Panc1 (cell line): ENCODE data around the gene SCFD1. TPM values are rescaled to one million over a fixed set of nuclear protein-coding genes. Genes with fewer than 3 reads are reported as not detected.

Source experiments
- ATAC-seq: fragments of 200-7000 bp; cut with Tn5 transposase; 2 replicates; pipeline ENCODE4 v1.9.1; 2020; ENCODE audit warnings: mild to moderate bottlenecking, moderate library complexity
- BruUV-seq: library from RNA; stranded (reverse); fragments of 400-500 nt; replicated peaks from 2 replicates; lab custom pipeline; 2021; lab: Mats Ljungman, UMichigan
- CTCF ChIA-PET: fragments of 300-600 bp; sonication (Branson Sonifier 250); formaldehyde crosslinking; loops from one replicate; lab custom pipeline; 2022; ENCODE audit warnings: antibody characterized with exemption; lab: Charles Lee
- POLR2A ChIA-PET: fragments of 300-600 bp; sonication (Branson Sonifier 250); formaldehyde crosslinking; loops from one replicate; lab custom pipeline; 2022; ENCODE audit warnings: antibody characterized with exemption; lab: Charles Lee
- DNase-seq: peaks from one replicate; pipeline ENCODE4 v3.0.0-alpha.2; 2010; ENCODE audit warnings: low read depth, low spot score
- H3K27ac ChIP-seq: 2 replicates; pipeline ENCODE4 v1.5.1; 2011; ENCODE audit warnings: mild to moderate bottlenecking, low read length, inconsistent platforms
- H3K27me3 ChIP-seq: fragments of 200-500 bp; sonication (Bioruptor generic); 2 replicates; pipeline ENCODE4 v1.6.0; 2014; ENCODE audit warnings: low read length, inconsistent platforms; ENCODE audit not compliant: control insufficient read depth, insufficient read depth
- H3K36me3 ChIP-seq: fragments of 200-500 bp; sonication (Bioruptor generic); 2 replicates; pipeline ENCODE4 v1.5.1; 2014; ENCODE audit warnings: inconsistent platforms, mild to moderate bottlenecking, low read length, moderate library complexity; ENCODE audit not compliant: control insufficient read depth, insufficient read depth
- H3K4me1 ChIP-seq: 2 replicates; pipeline ENCODE4 v1.5.1; 2011; ENCODE audit warnings: inconsistent platforms, mild to moderate bottlenecking, low read length, moderate library complexity; ENCODE audit not compliant: control insufficient read depth, insufficient read depth
- H3K4me3 ChIP-seq, 2 experiments: 2 replicates each; pipeline ENCODE4 v1.5.1; 2011 to 2012; ENCODE audit warnings: low read depth in 2 of 2, low read length in 2 of 2, mild to moderate bottlenecking in 2 of 2, inconsistent platforms in 1 of 2, moderate library complexity in 1 of 2
- H3K9me3 ChIP-seq: fragments of 200-500 bp; sonication (Bioruptor generic); 2 replicates; pipeline ENCODE4 v1.5.1; 2014; ENCODE audit warnings: low read depth, mild to moderate bottlenecking, inconsistent platforms, low read length, moderate library complexity; ENCODE audit not compliant: control insufficient read depth, insufficient read depth
- POLR2AphosphoS5 ChIP-seq: IDR thresholded peaks from 2 replicates; pipeline ENCODE4 v1.6.1; 2012; ENCODE audit warnings: mild to moderate bottlenecking, low read depth, low read length, moderate library complexity
- SIN3A ChIP-seq: IDR thresholded peaks from 2 replicates; pipeline ENCODE4 v1.6.1; 2012; ENCODE audit warnings: low read depth, mild to moderate bottlenecking, low read length, moderate library complexity, borderline replicate concordance; ENCODE audit not compliant: insufficient read depth
- in situ Hi-C: cut with HindIII; loops from 2 replicates; pipeline ENCODE4 v1.10.0; 2016; ENCODE audit warnings: low sequenced_read_pairs, low pct_unique_long_range_greater_than_20kb
- intact Hi-C: fragments of 100-400 bp; cut with micrococcal nuclease; formaldehyde crosslinking; loops from one replicate; pipeline ENCODE4 v1.10.0; 2022; ENCODE audit not compliant: unreplicated experiment
- total RNA-seq: library from RNA; stranded (reverse); gene quantifications from one replicate; pipeline ENCODE4 v1.2.1, GENCODE V29; 2021; ENCODE audit not compliant: unreplicated experiment
- TF ChIP-seq, protein P1 (sequence below): fragments of 450-650 bp; IDR thresholded peaks from 2 replicates; pipeline ENCODE4 v1.5.1; 2017; ENCODE audit warnings: mild to moderate bottlenecking
- TF ChIP-seq, protein P2 (sequence below), 2 experiments: IDR thresholded peaks; 2 replicates each; pipeline ENCODE4 v1.6.1; 2011 to 2012; ENCODE audit warnings: low read depth in 2 of 2, control low read depth in 1 of 2, low read length in 1 of 2, mild to moderate bottlenecking in 1 of 2, moderate library complexity in 1 of 2; ENCODE audit not compliant: insufficient read depth in 1 of 2

SCFD1 gene
- total RNA-seq, 1 experiment from 2014 or later = 43.8 TPM

DNA sequence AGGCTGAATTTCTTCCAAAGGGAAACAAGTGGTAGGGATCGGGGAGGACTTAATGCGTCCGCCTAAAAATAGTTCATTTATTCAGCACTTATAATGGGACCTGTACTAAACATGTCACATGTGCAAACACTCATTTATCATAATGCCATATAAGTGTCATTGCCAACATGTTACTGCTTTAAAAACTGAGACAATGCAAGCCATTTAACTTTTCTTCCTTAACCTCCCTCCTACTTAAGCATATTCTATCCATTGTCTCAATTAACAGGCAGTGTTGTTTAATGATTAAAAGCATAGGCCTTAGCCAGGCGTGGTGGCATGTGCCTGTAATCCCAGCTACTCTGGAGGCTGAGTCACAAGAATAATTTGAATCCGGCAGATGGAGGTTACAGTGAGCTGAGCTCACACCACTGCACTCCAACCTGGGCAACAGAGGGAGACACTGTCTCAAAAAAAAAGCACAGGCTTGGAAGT is 13.5 kb upstream of the SCFD1 start:
- no peak for ATAC-seq

DNA sequence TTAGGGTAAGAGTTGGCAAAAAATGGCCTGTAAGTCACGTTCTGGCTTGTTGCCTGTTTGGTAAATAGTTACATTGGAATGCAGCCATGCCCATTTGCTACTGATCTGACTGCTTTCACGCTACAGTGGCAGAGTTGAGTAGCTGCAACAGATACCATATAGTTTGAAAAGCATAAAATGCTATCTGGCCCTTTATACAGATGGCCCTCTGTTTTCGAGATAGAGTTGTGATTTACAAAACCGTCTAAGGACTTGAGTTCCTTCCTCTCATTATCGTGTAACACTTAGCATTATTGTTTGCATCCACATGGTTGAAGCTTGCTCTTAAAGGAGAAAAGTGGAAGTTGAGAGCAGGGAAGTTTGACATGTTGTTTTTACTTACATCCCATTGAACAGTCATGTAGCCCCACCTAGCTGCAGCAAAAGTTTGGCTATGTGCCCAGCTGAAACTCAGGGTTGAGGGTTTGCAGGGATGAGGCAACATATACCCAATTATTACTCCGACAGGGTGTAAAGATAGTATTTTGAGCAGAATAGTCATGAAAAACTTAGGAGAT is 11.3 kb upstream of the SCFD1 start:
- BruUV-seq = no TSS peak
- Histone ChIP-seq H3K27ac (no peak overlapping the region), H3K9me3 (no peaks in the 10 kb centered on the region), H3K36me3 (peaks cover 19% of the 10 kb centered on the region), H3K27me3 (no peaks in the 10 kb centered on the region), H3K4me3 (no peak overlapping the region), H3K4me1 (no peaks in the 10 kb centered on the region)
- DNase-seq = no peak
- TF ChIP-seq, protein P1, sequence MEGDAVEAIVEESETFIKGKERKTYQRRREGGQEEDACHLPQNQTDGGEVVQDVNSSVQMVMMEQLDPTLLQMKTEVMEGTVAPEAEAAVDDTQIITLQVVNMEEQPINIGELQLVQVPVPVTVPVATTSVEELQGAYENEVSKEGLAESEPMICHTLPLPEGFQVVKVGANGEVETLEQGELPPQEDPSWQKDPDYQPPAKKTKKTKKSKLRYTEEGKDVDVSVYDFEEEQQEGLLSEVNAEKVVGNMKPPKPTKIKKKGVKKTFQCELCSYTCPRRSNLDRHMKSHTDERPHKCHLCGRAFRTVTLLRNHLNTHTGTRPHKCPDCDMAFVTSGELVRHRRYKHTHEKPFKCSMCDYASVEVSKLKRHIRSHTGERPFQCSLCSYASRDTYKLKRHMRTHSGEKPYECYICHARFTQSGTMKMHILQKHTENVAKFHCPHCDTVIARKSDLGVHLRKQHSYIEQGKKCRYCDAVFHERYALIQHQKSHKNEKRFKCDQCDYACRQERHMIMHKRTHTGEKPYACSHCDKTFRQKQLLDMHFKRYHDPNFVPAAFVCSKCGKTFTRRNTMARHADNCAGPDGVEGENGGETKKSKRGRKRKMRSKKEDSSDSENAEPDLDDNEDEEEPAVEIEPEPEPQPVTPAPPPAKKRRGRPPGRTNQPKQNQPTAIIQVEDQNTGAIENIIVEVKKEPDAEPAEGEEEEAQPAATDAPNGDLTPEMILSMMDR = peak; percentile 18; the same call in 1 of the 2 replicates
- TF ChIP-seq, protein P2, sequence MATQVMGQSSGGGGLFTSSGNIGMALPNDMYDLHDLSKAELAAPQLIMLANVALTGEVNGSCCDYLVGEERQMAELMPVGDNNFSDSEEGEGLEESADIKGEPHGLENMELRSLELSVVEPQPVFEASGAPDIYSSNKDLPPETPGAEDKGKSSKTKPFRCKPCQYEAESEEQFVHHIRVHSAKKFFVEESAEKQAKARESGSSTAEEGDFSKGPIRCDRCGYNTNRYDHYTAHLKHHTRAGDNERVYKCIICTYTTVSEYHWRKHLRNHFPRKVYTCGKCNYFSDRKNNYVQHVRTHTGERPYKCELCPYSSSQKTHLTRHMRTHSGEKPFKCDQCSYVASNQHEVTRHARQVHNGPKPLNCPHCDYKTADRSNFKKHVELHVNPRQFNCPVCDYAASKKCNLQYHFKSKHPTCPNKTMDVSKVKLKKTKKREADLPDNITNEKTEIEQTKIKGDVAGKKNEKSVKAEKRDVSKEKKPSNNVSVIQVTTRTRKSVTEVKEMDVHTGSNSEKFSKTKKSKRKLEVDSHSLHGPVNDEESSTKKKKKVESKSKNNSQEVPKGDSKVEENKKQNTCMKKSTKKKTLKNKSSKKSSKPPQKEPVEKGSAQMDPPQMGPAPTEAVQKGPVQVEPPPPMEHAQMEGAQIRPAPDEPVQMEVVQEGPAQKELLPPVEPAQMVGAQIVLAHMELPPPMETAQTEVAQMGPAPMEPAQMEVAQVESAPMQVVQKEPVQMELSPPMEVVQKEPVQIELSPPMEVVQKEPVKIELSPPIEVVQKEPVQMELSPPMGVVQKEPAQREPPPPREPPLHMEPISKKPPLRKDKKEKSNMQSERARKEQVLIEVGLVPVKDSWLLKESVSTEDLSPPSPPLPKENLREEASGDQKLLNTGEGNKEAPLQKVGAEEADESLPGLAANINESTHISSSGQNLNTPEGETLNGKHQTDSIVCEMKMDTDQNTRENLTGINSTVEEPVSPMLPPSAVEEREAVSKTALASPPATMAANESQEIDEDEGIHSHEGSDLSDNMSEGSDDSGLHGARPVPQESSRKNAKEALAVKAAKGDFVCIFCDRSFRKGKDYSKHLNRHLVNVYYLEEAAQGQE (IDR thresholded peaks at IDR 0.05; ENCODE audit: insufficient read depth in 1 of 2, low read depth in 2 of 2, low read length in 1 of 2) = no peak
- intact Hi-C loops = no loop called here
- ChIA-PET CTCF (no interaction called here), POLR2A (interaction anchor here (0.6 kb wide), 1 partner anchor 201 kb away, joined by 5 read pairs; no protein-coding TSS in a partner anchor)
- 0 out of 2 replicates have a peak, but pooled peaks have one; percentile 42 for ATAC-seq
- in situ Hi-C loops = no loop called here

More for the DNA sequence above, 13.5 kb upstream of the SCFD1 start:
- no TSS peak for BruUV-seq
- H3K4me1 ChIP-seq = no peaks in the 10 kb centered on the region
- no peak overlapping the region for H3K27ac ChIP-seq
- no peak overlapping the region for H3K4me3 ChIP-seq
- ChIA-PET POLR2A (no interaction called here), CTCF (no interaction called here)
- no peak for DNase-seq
- no peak for TF ChIP-seq SIN3A
- TF ChIP-seq, protein P2 (IDR thresholded peaks at IDR 0.05; ENCODE audit: insufficient read depth in 1 of 2, low read depth in 2 of 2, low read length in 1 of 2) = no peak
- TF ChIP-seq POLR2AphosphoS5 = no peak
- H3K27me3 ChIP-seq = no peaks in the 10 kb centered on the region
- intact Hi-C loops = no loop called here
- in situ Hi-C loops = no loop called here
- H3K36me3 ChIP-seq = peaks cover 15% of the 10 kb centered on the region
- no peaks in the 10 kb centered on the region for H3K9me3 ChIP-seq
